GM13976 (cell line): Measurements from ENCODE around the gene IGF1R.

Experiments used
- DNase-seq: peaks from one replicate; pipeline ENCODE4 v3.0.0; 2012; ENCODE audit warnings: low spot score
- in situ Hi-C: fragments of 300-500 bp; cut with MboI; formaldehyde crosslinking; loops from one replicate; pipeline ENCODE4 v1.12.0; 2022; ENCODE audit warnings: low sequenced_read_pairs, mixed read lengths, inconsistent platforms; ENCODE audit not compliant: unreplicated experiment
- TF ChIP-seq, protein P1 (sequence below): IDR thresholded peaks from 2 replicates; pipeline ENCODE4 v1.5.1; 2012; ENCODE audit warnings: borderline replicate concordance, mild to moderate bottlenecking; ENCODE audit not compliant: insufficient read depth; ENCODE audit errors: extremely low read depth, missing control alignments, control extremely low read depth

The IGF1R gene

DNA sequence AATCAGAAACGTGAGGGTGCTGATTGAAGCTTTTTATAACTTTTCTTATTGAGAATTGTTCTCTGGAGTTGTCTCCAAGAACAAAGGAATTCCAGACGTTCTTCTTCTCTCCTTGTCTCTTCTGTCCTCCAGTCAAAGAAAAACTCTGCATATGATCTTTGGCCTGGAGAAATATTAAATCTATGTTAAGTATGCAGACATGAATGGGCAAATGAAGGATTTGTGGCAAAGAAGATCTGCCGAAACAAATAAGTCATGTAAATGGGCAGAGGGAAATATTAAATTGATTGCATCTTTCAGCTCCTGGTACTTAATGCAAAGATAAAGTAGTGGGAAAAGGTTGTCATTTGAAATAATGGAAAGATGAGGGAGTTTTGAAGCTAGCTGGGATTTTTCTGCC lies 74.9 kb downstream of the IGF1R start:
- DNase-seq, result no peak
- TF ChIP-seq, protein P1, sequence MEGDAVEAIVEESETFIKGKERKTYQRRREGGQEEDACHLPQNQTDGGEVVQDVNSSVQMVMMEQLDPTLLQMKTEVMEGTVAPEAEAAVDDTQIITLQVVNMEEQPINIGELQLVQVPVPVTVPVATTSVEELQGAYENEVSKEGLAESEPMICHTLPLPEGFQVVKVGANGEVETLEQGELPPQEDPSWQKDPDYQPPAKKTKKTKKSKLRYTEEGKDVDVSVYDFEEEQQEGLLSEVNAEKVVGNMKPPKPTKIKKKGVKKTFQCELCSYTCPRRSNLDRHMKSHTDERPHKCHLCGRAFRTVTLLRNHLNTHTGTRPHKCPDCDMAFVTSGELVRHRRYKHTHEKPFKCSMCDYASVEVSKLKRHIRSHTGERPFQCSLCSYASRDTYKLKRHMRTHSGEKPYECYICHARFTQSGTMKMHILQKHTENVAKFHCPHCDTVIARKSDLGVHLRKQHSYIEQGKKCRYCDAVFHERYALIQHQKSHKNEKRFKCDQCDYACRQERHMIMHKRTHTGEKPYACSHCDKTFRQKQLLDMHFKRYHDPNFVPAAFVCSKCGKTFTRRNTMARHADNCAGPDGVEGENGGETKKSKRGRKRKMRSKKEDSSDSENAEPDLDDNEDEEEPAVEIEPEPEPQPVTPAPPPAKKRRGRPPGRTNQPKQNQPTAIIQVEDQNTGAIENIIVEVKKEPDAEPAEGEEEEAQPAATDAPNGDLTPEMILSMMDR, result no peak
- in situ Hi-C loops, result no loop called here

DNA sequence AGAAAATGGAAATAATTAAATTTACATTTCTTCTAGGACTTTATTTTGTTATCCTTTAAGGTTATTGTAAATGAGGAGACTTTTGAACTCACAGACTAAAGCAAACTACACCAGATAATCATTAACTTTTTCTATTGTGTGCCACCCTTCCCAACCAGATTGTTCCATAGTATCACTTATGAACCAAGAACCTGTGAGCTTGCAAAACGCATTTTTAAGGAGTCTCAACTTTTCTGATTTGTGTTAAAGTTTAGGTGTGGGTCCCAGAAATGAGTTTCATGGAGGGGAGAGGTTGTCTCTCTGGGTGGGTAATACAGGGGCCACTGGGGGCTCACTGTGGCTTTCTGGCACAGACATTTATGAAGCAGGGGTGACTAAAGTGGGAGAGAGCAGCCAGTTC lies 75.7 kb downstream of the IGF1R start:
- in situ Hi-C loops, result no loop called here
- DNase-seq, result no peak
- TF ChIP-seq, protein P1, result no peak

DNA sequence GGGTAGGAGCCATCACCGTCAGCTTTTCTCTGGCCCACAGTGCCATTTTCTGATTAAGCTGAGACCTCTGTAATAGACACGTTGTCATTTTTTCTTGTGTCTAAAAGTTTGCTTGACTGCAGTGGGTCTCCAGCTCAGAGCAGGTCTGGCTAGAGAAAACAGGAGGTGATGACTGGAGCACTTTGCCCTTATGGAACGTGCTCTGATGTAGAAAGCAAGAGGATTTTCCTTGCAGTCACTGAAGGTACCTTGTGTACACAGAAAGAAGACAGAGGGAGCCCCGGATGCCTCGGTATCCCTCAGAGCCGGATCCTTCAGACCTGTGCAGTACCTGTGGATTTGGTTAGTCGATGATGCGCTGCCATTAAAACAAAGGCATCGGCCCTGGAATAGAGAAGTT lies 76.2 kb downstream of the IGF1R start:
- no peak for DNase-seq
- TF ChIP-seq, protein P1, result no peak
- in situ Hi-C loops, result no loop called here

DNA sequence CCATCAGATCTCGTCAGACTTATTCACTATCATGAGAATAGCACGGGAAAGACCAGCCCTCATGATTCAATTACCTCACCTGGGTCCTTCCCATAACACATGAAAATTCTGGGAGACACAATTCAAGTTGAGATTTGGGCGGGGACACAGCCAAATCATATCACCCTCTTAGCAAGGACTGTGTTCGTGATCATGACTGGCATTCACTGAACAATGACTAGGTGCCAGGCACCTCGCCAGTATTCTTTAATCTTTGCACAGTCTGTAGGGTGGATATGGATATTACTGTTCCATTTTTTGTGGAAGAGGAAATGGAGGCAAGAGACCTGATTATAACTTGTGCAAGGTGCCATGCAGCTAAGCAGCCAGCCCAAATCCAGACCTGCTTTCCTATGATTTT lies 77.5 kb downstream of the IGF1R start:
- TF ChIP-seq, protein P1, result no peak
- in situ Hi-C loops, result no loop called here
- DNase-seq, result no peak

DNA sequence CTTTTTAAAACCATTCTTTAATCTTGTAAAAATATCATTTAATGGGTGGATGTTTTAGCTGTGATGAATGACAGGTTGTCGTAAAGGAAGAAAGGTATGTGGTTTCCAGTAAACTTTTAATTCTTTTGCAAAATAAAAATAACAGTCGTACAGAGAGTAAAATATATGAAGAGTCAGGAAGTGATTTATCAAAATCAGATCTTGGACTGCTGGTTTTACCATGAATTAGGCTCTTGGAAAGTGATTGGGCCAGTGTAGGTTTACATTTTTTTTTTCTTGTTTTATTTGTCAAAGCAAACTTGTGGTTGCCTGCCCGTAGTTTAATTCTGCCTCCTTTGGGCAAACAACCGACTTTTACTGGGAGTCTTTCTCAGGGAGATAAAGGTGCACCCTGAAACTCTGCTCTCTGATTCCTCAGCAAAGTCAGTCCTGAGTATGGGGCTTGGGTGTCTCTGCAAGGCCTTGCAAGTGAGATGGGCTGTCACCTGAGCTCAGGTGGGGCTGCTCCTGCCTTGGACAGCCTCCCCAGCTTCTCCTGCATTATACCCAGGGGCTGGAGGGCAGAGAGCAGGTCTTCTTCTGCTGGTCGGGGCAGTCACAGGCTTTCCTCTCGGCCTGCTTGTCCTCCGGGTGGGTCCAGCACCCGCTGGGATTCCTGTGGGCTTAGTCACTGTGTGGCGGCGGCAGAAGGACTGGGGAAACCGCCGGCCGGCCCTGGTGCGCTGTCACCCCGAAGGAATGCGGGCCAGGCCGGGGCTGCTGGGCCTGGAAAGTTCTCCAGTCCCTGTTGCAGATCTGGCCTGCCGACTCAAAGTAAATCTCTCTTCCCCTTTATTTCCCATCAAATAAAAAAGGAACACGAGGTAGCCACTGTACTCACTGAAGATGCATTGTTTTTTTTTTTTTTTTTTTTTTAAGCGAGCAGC lies 79.0 kb downstream of the IGF1R start:
- in situ Hi-C loops, result no loop called here
- DNase-seq, result no peak
- TF ChIP-seq, protein P1, result no peak

DNA sequence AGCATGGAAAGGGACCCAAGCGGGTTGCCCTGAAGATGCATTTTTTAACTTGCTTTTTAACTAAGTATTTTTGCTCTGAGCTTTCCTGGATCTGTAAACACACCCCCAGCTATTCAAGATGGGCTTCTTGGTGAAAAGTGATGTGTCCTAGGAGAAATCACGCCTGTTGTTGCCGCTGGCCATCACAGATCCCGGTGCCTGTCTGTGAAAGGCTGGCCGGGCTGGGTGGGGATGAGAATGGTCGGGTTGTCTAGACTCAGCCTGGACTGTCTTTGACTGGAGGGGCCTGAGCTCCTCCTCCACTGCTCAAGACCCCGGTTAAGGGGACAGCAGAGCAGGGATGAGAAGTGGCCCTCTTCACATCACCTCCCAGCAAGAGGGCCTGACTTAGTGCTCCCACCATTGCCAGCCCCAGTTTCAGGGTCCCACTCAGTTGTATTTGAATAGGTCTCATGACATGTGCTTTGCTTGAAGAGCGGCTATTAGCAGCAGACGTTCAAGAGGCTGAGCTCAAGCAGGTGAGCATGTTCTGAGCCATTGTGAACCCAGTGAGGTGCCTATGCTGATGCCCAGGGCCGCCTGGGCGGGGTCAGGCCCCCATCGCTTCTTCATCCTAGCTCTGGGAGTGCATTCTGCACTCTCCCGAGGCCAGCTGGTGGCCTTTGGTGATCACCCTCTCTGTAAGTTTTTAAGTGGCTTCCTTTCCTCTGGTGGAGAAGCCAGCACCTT lies 79.9 kb downstream of the IGF1R start:
- DNase-seq, result no peak
- in situ Hi-C loops, result no loop called here
- TF ChIP-seq, protein P1, result no peak
